GM18867 (cell line): ENCODE data around the gene CBLL2.
"Not testable (repeated sequence)": the region's sequence is repeated elsewhere in the genome, so short reads cannot be mapped to it uniquely, and the experiment has no call there.

Source experiments
- ATAC-seq: cut with Tn5 transposase; IDR thresholded peaks from one replicate; pipeline ENCODE4 v1.9.1; 2021; ENCODE audit warnings: mild to moderate bottlenecking, moderate library complexity; ENCODE audit not compliant: unreplicated experiment

CBLL2 gene, protein sequence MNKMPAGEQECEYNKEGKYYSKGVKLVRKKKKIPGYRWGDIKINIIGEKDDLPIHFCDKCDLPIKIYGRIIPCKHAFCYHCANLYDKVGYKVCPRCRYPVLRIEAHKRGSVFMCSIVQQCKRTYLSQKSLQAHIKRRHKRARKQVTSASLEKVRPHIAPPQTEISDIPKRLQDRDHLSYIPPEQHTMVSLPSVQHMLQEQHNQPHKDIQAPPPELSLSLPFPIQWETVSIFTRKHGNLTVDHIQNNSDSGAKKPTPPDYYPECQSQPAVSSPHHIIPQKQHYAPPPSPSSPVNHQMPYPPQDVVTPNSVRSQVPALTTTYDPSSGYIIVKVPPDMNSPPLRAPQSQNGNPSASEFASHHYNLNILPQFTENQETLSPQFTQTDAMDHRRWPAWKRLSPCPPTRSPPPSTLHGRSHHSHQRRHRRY

DNA sequence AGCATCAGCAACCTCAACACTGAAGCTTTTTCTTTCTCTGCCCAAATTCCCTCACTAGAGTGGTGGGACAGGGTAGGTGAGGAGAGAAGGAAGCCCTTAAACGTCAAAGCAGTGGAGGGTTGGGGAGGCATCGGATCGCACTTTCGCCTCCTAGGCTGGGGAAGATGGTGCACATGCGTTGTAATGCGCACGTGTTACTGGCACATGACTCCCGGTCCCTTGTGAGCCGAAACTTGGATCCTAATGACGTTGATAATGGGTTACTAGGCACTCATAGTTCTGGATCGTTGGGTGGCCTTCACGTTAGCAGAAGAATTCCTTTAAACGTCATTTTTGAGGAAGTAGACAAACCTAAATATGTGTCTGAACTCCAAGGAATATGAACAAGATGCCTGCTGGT is at the start of gene CBLL2:
CBLL2 (plus strand) TSS at position 301 of the 400 bp plus-strand sequence; CDS start at position 380, 79 bp downstream.
- no peak for ATAC-seq

DNA sequence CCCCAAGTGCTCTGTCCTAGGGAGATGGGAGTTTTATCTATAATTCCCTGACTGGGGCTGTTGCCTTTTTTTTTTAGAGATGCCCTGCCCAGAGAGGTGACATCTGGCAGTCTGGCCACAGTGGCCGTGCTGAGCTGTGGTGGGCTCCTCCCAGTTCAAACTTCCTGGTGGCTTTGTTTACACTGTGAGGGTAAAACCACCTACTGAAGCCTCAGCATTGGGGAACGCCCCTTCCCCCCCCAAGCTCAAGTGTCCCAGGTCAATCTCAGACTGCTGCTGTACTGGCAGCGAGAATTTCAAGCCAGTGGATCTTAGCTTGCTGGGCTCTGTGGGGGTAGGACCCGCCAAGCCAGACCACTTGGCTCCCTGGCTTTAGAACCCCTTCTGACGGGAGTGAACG is 38.3 kb upstream of the CBLL2 start:
- no peak for ATAC-seq

DNA sequence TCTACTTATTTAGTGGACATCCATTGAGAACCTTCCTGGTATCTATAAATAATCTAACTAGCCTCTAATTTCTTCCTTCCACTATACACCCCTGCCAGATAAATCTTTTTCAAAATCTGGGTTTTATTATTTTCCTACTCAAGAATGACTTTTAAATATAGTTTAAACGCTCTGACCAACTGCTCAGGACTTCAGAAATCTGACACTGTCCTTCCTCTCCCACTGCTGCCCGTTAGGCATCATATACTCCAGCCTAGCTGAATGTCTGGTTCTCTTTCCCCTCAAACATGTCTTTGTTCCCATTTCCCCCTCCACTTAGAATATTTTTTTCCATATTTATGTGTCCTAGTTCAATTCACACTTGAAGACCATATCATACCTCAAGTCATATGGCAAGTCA is 35.2 kb upstream of the CBLL2 start:
- no peak for ATAC-seq

DNA sequence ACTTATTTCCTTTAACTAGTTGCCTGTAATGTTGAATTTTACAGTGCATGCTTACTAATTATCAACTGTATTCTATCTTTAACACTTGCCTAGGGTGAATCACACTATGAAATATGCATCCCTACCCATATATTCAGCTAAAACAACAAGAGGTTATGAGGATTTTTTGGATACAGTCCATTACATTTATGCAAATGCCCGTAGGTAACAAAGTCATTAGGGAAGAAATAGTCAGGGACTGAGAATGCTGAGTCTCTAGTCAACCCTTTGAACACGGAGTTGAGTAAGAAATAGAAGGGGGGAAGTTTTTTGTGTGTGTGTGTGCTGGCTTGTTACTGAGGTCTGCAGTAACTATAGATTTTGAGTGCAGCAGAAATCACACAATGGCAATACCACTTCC is 26.1 kb upstream of the CBLL2 start:
- no peak for ATAC-seq

DNA sequence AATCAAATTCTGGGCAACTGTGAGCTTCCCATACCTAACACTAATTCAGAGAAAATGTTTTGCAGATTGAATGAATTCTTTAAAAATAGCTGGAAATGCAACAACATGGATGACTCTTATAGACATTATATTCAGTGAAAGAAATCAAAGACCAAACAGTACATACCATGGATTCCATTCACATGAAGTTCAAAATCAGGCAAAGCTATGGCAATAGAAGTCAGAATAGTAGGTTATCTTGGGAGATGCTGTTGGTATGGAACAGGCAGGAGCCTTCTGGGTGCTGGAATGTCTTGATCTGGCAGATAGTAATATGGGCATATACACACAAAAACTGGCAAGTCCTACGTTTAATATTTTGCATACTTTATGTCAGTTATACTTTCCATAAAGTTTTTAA is 25.5 kb upstream of the CBLL2 start:
- ATAC-seq, result no peak

DNA sequence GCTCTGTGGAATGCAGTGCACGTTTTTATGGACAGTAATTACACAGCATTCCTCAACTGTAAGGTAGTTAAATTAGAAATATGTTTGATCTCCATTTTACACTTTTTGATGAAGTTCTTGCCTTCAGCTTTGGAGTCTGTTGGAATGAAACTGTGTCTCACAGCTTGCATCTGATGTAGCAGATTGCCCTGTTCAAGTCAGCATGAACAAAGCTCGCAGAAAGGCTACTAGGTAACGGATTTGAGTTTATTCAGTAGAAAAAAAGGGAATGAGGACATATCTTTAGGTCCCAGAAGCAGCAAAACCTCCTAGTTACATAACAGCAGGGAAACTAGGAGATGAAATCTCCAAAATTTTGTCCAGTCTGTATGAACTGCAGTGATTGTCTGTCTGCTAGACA is 24.3 kb upstream of the CBLL2 start:
- ATAC-seq, result no peak

DNA sequence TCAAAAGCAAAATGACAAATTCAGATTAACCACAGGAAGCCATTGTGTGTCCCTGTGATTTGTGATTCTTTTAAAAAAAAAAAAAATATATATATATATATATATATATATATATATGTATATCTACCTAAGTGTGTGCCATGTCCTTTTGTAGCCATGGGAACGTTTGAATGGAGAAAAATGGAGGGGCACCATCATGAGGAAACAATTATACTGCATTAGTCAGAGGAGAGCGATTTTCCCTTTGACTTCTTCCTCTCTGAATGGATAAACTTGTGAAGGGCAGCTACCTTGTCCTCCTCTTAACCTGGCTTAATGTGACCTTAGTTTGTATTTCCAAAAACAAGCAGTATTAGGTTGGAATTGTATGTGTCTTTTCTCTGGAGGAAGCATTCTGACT is 23.3 kb upstream of the CBLL2 start:
- no peak for ATAC-seq

DNA sequence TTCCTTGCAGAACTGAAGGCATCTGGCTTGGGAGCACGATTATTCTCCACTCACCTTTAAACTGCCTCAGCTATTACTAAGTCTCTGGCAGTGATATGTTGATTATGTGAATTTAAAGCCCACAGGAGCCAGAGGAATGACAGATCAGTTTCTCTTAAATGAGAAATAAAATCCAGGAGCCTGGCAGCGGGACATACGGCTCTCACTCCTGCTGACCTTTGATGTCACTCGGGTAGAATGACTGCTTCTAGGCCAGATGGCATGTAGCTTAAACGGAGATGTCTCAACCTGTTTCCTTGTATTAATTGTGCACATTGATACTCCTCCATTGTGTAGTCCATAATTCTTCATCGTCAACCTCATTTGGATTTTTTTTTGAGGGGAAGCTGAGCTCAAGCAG is 4.0 kb upstream of the CBLL2 start:
- no peak for ATAC-seq

DNA sequence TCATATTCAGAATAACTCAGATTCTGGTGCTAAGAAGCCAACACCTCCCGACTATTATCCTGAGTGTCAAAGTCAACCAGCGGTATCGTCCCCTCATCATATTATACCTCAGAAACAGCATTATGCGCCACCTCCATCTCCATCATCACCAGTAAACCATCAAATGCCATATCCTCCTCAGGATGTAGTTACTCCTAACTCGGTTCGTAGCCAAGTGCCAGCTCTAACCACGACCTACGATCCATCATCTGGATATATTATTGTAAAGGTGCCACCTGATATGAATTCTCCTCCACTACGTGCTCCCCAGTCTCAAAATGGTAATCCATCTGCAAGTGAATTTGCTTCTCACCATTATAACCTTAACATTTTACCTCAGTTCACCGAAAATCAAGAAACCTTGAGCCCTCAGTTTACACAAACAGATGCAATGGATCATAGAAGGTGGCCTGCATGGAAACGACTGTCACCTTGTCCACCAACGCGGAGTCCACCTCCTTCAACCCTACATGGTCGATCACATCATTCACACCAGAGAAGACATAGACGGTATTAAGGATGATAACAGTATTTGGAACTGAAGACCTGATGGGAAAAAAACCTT is 1.1 kb downstream of the CBLL2 start:
- no peak for ATAC-seq

DNA sequence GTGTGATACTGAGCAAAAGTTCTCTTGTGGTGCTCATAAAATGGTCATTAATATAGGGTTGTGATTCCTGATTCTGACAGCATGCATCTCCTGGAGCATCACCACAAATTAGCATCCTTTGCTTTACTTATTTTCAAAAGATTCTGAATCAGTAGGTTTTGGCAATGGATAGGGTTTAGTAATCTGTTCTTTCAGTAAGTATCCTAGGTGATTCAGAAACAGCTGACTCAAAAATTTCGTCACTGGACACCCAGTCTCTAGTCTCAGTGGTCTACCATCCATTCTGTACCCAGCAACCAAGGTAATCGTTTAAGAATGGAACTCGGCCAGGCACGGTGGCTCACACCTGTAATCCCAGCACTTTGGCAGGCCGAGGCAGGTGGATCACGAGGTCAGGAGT is 4.1 kb downstream of the CBLL2 start:
- no peak for ATAC-seq

DNA sequence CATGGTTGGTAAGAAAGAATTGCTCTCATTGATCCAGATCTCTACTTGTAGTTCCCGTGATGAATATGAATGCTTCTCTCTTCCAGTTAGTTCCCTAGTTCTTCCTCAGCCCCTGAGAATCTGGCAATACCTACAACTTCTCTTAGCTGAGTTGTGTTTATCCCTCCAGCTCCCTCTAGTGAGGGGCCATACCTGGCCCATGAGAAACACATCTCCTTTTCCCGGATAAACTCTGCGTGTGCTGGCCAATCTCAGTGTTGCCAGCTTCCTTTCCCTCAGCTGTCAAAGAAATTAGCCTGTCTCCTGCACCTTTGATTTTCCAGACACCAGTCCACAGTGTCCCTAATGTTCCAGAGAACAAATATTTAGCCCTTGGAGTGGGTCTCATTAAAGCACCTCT is 5.7 kb downstream of the CBLL2 start:
- no peak for ATAC-seq

DNA sequence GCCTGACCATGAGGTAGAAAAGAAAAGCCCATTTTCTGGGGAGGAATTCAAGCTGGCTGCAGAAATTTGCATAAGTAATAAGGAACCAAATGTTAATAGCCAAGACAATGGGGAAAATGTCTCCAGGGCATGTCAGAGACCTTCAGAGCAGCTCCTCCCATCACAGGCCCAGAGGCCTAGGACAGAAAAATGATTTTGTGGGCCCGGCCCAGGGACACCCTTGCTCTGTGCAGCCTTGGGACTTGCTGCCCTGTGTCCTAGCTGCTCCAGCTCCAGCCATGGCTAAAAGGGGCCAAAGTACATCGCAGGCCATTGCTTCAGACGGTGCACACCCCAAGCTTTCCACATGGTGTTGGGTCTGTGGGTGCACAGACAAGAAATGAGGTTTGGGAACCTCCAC is 16.5 kb downstream of the CBLL2 start:
- ATAC-seq, result not testable (repeated sequence)

DNA sequence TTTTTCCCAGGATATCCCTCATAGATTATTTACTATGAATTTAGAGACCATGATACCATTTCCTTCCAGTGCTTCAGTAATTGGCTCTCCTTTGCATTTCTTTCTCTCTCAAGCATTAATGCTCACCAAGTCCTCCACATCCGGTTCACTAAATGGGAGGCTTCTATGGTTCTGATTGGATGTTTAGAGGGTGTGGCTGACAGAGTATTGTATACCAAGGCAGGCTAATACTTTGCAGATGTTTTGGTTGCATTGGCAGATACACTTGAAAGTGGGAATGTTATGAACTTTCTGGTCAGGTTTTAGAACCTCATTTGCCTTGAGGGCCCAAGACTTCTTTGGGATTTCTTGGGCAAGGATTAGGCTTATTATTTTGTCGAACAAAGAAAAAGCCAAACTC is 24.2 kb downstream of the CBLL2 start:
- no peak for ATAC-seq

DNA sequence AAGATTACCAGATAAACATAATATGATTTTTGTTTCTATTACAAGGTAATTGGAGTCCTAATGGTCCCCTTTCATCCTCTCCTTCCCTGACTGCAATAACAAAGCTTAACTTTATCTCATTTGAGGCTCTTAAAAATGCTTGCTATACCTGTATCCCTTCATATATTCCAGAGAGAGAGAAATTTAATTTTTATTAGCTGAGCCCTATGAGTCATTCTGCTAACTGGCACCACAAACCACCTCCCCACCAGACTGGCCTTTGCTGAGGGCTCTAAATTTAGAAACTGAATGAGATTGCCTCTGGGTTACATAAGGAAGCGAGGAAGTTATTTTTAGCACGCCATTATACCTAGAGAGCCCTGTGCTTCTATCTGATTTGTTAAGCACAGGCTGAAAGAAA is 27.4 kb downstream of the CBLL2 start:
- peak; percentile 77 for ATAC-seq

DNA sequence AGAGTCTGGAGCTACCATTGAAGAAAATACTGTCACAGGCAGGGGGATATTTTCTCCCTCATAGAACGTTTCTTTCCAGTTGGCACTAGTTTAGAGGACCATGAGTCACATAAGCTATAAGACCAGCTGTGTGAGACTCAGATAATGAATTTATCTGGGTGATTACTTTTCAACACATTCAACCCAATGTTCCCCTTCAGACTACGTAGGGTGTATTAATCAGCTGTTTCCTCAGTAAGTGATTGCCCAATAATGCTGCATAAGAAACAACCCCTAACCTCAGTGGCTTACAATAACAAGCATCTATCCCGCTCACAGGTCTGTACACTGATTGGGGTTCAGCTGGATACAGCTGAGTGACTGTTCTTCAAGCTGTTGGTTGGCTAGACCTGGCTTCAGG is 38.1 kb downstream of the CBLL2 start:
- ATAC-seq, result no peak

DNA sequence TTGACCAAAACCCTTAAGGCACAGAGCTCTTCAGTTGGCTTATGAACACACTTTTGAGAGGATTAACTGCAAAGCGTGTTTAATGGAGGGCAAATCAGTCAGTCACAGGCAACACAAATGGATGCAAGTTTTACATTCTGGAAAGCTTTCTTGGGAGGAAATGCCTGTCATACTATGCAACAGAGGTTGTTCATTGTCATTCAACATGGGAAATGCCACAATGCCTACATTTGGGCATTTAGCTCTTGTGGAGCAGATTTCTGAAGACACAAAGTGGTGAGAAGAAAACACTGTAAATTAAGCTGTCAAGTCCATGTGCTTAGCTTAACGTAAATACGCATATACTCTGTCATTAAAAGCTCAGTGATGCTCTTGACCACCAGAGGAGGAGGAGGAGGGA is 41.1 kb downstream of the CBLL2 start:
- no peak for ATAC-seq

DNA sequence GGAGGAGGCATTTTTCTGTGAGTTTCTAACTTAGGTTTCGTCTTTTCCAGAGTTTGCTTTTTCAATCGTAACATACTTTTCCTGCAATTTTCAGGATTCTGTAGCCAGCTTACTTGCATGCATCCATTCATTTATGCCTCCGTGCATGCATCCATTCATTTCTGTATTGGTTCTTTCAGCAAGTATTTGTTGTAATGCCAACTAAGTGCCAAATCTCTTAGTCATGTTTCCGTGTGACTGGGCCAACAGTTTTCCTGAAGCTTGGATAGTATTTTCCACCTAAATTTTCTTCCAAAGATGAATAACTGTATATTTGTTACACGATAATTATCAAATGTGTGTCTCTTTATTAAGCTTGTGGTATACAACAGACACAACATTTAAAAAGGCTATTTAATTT is 41.5 kb downstream of the CBLL2 start:
- no peak for ATAC-seq

DNA sequence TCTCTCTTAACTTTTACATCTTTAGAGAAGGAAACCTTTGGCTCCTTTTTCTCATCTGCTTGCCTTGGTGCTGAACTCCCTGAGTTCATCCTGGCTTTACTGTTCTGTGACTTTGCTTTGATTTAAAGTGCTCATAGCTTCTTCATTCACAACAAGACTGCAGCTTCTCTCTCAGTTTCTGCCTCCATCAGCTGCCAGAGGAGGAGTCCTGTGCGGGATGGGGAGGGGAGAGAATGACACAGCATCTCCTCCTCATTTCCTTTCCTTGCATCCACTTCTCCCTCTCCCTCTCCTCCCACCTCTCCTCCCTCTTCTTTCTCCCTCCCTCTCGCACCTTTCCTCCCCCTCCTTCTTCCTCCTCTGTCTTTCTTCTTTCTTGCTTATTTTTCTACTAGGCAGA is 42.0 kb downstream of the CBLL2 start:
- no peak for ATAC-seq

DNA sequence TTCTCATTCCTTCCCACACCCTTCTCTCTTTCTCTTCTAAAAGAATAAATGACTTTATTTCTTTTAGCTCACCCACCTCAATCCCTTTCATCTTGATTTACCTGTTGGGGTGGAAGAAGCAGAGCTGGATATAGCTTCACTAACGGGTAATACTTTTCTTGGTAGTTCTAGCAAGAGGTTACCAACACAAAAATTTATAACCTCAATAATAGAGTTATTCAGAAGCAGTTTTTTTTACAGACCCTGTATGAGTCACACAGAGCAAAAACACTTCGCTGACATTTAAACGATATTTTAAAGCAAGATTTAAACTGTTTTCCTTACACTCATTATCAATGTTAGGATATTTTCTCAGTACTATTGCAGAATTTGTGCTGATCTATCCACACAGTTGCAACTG is 42.4 kb downstream of the CBLL2 start:
- no peak for ATAC-seq

DNA sequence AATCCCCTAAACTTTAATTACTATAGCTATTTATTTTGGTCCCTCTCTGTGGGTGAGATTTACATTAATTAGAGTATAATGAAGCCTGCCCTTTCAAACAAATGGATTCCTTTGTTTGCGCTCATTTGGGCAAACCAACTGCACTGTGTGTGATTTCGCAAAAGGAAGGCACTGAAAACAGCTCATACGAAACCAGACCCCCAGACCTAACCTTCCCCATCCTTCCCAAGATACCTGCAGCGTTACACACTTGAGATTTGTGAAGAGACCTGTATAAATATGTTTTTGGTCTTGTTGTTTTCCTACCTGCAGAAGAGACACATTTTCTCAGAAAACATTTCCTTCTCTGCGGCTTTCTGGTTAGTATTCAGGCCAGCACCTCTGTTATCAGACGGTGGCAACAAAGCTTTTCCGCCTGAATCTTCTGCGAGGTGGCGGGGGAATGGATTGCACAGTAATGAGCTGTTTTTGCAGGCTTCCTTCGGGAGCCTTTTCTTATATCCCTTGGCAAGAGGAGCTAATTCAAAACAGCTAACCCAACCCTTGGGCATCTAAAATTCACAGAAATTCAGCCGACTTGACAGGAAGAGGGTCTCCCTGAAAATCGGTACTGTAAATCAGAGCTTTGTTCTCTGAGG is 47.6 kb downstream of the CBLL2 start:
- no peak for ATAC-seq

DNA sequence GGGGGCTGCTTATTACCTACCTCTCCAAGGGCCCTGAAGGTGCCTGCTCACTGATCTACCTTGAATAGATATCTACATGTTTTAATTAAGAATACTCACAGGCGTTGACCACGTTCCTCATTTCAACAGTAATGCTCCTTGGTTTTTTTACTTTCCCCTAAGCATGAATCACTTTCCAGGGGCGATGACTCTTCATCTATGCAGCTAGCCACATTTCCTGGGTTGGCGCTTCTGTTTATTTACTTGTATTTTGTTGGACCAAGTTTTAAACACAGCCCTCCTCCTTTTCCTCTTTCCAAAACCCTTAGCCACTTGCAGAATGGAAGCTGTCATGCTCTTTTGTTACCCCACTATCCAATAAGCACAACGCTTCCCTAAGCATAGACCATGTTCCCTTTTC is 50.8 kb downstream of the CBLL2 start:
- no peak for ATAC-seq
